HG03342 (cell line): Measurements from ENCODE around the gene CYTH3.

ENCODE experiments used
- ATAC-seq: cut with Tn5 transposase; IDR thresholded peaks from one replicate; pipeline ENCODE4 v1.9.1; 2021; ENCODE audit warnings: mild to moderate bottlenecking, moderate library complexity; ENCODE audit not compliant: unreplicated experiment

The CYTH3 gene

DNA sequence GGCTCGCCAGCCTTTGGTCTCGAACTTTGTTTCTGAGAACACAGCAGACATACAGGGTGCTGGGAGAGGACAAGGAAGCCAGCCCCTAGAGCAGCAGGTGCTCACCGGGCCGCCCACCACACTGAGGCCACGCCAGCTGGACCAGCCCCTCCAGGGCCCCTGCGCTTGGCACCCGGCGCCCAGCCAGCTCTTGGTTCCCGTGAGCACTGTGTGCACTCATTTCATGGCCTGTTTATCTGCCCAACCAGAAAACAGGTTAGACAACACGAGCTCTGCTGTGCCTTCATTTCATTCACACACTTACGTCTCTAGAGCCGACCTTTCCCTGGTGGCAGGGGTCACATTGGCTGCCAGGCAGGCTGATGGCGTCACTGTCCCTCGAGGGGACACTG, 104.0 kb downstream of the CYTH3 start:
- ATAC-seq: no peak

- no peak for ATAC-seq
Observed at GRCh38 chr7:6167587-6168476, 104.6 kb downstream of the CYTH3 start.

- no peak for ATAC-seq
Observed at GRCh38 chr7:6167004-6167551, 105.3 kb downstream of the CYTH3 start.

GRCh38 chr7:6166443-6166891, 106.0 kb downstream of the CYTH3 start:
- ATAC-seq: no peak

- ATAC-seq: no peak
Observed at GRCh38 chr7:6165521-6166320, 106.7 kb downstream of the CYTH3 start.

- ATAC-seq: no peak
Observed at GRCh38 chr7:6165075-6165474, 107.3 kb downstream of the CYTH3 start.

GRCh38 chr7:6164491-6164890, 107.9 kb downstream of the CYTH3 start:
- ATAC-seq: no peak

DNA sequence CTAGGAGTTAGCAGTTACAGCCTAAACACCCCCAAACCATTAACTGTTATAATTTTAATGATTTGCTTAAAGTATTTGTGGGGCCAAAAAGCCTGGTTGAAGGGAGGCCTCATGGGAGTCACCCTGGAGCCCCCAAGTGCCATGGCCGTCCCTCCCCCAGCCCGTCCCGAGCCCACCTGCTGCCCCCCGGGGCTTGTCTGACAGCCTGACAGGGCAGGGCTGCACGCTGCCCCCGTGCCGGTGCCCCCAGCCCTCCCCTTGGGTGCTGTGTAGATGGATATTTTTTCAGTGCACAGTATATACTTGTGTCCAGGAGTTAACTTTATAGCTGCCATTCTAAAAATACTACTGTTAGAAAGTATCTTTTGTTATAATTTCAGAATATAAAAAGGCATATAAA, 108.4 kb downstream of the CYTH3 start:
- ATAC-seq: no peak

GRCh38 chr7:6163402-6163801, 109.0 kb downstream of the CYTH3 start:
- no peak for ATAC-seq

DNA sequence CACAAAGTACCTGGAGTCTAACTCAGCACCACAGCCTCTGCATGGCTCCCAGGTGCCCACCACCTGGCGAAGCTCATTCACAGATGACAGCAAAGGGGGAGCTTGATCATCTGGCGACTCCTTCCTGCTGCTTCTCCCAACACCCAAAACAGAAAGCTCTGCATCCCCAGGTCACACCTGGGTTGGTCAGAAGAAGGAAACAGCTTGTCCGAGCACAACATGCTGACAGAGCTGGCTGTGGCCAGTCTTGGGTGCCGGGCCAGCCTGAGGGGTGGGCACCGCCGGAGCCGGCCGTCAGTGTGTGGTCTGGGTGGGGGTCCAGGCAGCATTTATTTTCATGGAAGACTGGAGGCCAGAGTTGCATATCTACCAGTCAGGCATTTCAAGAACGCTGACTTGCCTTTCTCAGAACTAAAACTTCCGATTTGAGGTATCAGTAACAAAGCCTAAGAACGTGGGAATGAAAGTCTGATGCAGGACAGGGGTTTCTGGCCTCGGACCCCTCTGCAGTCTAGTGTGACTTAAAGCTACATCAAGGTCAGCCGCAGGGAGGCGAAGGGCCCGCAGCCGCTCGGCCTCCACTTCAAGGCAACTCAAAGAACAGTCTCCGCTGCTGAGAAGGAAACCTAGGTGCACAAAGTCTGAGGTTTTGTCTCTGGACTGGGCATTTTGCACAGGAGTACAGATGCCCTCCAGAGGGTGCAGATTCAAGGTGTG, 109.6 kb downstream of the CYTH3 start:
- no peak for ATAC-seq

- no peak for ATAC-seq
Observed at GRCh38 chr7:6162331-6162620, 110.1 kb downstream of the CYTH3 start.

GRCh38 chr7:6161463-6162330, 110.7 kb downstream of the CYTH3 start:
- no peak for ATAC-seq

- ATAC-seq: no peak
Observed at GRCh38 chr7:6160191-6160623, 112.2 kb downstream of the CYTH3 start.

DNA sequence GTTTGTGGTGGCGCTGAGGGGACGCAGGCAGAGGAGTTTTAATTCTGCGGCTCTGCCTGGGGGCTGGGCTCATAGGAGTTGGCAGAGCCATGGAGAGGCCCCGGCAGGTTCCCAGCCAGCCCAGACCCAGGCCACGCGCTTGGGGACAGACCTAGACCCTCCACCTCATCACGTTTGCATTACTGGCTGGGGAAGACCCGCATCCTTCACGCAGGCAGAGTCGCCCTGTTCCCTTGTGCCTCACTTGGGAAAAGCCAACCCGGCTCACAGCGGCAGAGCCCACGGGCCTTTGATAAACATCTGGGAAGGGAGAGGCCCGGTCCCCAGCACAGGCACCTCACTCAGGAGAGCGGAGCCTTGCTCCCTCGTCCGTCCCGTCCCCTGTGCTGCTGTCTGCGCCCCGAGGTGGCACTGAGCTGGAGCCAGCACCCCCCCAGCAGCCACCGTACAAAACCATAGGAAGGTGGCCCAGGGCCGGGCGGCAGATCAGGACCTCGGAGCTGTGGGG, 112.8 kb downstream of the CYTH3 start:
- no peak for ATAC-seq

- no peak for ATAC-seq
Observed at GRCh38 chr7:6159097-6159483, 113.3 kb downstream of the CYTH3 start.

DNA sequence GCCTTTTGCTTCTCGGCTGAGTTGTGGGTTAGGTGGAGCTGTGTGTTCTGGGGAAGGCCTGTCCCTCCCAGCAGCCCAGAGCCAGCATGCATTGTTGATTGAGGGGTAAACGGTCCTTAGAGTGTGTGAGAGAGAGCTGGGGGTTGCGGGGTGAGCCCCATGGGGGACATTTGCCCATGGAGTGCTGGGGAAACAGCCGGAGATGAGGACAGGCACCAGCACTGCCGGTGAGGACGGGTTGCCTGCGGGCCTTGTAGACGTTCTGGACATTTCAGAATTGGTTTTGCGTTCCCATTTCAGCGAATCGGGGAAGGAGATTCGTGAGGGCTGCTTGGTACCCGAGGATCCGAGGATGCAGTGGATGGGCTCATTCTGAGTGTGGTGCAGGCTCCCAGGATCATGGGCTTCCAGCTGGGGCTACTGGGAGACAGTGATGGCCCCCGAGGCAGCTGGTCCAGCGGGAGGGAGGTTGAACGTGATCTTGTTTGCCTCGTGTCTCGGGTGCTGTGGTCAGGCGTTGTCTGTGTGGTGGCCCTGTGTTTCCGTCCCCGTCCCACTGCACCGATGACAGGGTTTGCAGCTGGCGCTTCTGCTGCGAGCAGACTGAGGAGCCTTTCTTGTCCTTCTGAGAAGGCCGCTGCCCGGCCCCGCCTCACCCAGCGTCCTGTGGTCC, 113.9 kb downstream of the CYTH3 start:
- ATAC-seq: no peak

GRCh38 chr7:6157685-6158423, 114.6 kb downstream of the CYTH3 start:
- no peak for ATAC-seq

DNA sequence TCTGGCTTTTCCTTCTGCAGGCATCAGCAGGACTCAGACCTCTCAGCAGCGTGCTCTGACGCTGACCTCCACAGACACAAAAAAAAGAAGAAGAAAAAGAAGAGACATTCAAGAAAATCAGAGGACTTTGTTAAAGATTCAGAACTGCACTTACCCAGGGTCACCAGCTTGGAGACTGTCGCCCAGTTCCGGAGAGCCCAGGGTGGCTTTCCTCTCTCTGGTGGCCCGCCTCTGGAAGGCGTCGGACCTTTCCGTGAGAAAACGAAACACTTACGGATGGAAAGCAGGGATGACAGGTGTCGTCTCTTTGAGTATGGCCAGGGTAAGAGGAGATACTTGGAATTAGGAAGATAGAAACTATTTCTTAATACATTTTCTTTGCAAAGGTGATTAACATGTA, 115.7 kb downstream of the CYTH3 start:
- ATAC-seq: no peak

- no peak for ATAC-seq
Observed at GRCh38 chr7:6155596-6155995, 116.8 kb downstream of the CYTH3 start.
